NOMO-1 treated with dmso at 0.1 percent for 144 hours (cell line): ENCODE data around the gene TBC1D30.
"Not testable (repeated sequence)": the region's sequence is repeated elsewhere in the genome, so short reads cannot be mapped to it uniquely, and the experiment has no call there.

Source experiments
- DNase-seq: peaks from one replicate; lab custom pipeline; 2025; ENCODE audit not compliant: unreplicated experiment; lab: John Stamatoyannopoulos, UW

The TBC1D30 gene

DNA sequence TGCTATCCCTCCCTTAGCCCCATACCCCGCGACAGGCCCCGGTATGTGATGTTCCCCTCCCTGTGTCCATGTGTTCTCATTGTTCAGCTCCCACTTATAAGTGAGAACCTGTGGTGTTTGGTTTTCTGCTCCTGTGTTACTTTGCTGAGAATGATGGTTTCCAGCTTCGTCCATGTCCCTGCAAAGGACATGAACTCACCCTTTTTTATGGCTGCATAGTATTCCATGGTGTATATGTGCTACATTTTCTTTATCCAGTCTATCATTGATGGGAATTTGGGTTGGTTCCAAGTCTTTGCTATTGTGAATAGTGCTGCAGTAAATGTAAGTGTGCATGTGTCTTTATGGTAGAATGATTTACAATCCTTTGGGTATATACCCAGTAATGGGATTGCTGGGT is 24.0 kb downstream of the TBC1D30 start:
- not testable (repeated sequence) for DNase-seq

DNA sequence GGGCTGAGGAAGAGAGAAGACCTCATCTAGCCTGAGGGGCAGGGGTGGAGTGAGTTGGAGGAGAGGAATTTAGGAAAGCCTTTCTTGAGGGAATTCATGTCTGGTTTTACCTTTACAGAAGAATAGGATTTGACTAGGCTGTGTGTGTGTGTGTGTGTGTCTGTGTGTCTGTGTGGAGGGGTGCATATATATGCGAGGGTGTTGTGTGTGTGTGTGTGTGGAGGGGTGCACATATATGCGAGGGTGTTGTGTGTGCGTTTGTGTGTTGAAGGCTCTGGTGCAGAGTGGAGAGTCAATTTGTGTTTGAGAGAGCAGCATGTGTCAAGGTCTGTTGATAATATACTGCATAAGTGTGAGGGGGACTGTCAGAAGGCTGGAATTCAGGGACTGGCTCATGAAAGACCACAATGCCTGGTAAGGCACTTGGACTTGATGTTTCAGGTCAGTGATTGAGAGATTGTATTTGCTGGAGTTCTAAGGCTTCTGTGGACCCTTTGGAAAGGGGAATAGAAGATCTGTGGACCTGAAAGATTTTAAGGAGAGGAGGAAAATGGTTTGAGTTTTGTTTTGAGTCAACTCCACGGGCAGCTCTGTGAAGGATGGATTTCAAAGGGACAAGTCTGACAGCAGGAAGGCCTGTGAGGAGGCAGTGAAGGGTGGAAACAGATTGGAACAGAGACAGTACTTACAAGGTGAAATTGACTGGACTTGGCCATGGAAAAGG is 34.6 kb downstream of the TBC1D30 start:
- no peak for DNase-seq

DNA sequence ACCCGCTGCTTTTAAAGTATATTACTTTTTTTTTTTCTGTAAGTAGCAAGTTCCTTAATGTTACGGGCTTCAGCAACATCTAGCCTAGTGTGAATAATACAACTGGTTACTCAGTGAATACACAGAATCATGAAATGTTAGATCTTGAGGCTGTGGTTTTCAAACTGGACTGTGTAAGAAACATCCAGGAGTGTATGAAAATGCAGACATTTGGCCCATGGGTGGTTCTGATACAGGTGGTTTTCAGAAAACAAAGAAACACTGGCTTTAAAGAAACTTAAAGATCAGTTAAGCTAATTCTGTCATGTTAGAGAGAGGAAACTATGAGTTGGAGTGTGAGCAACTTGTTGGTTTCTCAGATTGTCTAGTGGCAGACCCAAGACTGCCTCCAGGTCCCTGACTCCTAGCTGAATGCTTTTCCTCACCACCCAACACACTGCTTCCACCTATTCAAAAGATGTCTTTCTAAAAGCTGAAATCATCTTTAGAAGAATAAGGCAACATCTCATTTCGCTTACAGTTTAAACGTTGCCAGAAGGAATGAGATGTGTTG is 36.1 kb downstream of the TBC1D30 start:
- no peak for DNase-seq

DNA sequence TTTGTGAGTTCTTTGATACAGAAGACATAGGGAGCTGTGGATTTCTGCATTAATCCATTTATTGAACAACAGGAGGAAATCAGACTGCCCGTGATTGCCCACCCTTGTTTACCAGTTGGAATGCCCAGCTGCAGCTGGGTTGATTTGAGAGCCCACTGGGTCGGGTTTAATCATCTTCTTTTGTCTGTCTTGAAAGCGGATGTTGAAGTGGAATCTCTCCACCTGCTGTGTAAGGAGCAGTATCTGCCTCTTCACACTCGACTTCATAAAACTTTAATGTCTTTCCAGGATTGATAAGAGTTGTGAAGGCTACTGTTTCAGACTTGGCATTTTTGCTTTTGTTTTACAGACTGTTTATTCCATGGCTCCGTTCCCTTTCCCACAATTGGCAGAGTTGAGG is 39.9 kb downstream of the TBC1D30 start:
- DNase-seq: no peak

DNA sequence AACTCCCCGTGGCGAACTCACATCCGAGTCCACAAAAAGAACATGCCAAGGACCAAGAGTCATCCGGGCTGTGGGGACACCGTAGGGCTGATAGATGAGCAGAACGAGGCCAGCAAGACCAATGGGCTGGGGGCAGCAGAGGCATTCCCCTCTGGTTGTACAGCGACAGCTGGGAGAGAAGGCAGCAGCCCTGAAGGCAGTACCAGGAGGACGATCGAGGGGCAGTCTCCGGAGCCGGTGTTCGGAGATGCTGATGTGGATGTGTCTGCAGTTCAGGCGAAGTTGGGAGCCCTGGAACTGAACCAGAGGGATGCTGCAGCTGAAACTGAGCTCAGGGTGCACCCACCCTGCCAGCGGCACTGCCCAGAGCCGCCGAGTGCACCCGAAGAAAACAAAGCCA is 50.7 kb downstream of the TBC1D30 start:
- no peak for DNase-seq

DNA sequence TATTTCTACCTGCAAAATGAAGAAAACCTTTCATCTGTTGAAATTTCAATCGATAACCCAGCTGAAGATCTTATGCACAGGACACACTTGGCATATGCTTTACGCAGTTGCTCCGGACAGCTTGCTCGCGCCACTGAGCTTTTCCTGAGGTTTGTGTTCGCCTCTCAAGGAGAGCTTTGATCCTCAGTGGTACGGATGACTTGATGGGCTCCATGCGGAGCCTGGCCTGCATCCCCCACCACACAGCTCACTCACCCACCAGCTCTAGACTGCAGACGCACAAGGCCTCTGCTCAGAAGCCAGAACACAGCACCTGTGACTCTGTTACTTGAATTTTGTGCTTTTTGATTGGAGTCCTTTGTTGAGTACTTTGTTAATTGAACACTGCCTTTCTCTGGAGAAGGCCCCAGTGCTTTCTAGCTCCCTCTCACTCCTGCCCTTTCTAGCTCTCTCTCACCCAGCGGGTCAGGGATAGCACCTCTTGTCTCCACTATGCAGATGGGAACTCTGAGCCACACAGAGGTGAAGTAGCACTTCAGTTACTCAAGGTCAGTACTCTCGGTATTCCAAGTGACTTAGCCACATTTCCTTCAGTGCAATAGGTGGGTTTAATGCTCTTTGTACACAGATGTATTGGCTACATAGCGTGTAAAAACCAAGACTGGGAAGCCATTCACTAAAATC is 52.1 kb downstream of the TBC1D30 start:
- DNase-seq: no peak

DNA sequence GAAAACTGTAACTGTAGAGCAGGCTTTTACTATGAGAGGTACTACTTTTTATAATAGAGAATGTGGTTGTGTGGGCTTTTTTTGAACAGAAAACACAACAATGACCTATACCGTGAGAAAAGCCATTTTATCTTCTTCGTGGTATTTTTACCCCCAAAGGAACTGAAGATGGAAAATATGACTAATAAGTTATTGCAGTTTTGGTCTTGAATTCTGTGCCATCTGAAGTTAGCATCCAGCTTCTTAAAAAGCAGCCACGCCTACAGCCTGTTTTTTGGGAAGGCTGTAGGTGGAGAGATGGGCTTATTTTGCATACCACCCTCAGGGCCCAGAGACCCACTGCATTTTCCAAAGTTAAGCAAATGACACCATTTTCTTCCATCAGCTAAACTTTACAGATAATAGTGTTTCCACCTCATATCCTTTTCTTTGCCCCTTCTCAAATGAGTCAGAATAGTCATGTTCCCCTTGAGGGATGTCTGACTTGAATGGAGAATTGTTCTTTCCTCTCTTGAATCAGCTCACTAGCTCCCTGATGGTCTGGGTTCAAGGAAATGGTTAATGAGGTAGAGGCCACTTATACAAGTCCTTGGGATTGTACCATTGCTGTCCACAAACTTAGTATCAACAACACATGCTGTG is 53.0 kb downstream of the TBC1D30 start:
- DNase-seq: no peak

DNA sequence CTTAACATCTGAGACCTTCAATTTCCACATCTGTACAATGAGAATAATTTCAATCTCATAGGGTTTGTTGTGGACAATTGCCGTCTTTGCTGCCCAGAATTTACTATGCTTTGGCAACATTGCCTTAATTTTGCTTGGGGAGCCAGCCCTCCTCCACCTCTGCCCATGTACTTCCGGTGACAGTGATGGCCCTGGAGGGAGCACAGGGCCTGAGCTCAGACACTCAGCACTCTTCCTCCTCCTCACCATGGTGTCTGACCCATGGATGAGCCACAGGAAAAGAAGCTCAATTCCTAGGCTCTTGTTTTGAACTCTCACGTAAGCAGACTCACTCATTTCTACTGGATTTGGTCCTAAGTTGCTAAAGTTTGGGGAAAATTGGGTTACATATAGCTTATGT is 58.2 kb downstream of the TBC1D30 start:
- no peak for DNase-seq

DNA sequence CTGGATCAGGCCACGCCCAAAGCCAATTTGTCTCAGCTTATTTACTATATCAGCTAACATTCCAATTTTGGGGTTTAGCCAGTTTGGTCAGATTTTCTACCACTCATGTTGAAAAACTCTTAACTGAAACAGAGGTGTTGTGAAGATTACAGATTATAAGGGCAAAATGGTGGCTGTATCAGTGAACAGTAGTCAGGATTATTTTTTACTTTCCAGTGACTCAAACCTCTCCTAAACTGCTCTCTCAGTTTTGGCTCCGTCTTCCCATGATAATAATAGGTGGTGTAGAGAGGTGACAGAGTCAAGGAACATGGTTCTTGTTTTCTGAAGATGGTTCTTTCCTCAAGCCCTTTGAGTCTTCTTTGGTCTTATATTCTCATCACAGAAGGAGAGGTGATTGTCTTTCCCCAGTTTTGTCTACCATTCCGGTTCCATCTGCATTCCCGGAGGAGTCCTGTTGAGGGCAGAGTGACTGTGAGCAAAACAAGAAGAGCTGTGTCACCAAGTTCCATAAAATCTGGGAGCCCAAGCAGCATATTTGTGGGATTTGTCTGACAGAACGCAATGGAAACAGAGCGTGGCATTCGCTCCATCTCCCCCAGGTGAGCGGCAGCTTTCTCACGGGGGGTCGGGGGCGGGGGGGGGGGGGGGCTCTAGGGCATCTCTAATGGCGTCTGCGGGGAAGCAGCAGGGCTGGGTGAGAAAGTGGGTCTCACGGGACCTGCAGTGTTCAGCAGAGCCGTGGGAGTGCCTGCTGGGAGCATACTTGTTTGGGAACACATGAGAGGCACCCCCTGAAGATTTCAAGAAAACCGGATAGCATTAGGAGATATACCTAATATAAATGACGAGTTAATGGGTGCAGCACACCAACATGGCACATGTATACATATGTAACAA is 59.1 kb downstream of the TBC1D30 start:
- no peak for DNase-seq

DNA sequence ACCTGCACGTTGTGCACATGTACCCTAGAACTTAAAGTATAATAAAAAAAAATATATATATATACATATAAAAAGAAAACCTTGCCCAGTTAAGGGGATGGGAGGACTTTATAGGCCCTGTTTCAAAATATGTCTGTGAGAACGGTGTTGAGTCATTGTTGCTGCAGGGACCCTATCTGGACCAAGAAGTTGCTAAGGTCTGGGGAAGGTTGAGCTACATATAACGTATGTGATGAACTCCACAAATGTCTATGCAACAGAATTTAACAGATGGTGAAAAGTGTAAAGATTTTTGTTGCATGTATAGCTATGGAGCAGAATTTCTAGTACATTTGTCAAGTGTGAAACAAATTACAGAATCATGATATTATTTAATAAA is 59.7 kb downstream of the TBC1D30 start:
- DNase-seq: no peak

DNA sequence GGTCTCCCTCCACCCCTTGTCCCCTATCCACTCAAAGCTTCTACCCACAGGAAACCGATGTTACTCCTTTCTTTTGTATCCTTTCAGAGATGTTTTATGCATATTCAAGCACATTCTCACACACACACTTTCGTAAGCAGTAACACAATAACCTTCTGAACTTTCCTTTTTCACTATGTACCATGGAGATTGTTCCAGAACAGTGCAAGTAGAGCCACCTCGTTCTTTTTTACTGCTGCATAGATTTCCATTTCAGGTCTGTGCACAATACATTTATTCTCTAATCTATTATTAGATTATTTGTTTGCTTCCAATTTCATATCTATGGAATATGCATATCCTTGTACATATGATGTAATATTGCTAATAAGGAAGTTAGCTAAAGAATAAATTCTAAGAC is 60.3 kb downstream of the TBC1D30 start:
- no peak for DNase-seq

DNA sequence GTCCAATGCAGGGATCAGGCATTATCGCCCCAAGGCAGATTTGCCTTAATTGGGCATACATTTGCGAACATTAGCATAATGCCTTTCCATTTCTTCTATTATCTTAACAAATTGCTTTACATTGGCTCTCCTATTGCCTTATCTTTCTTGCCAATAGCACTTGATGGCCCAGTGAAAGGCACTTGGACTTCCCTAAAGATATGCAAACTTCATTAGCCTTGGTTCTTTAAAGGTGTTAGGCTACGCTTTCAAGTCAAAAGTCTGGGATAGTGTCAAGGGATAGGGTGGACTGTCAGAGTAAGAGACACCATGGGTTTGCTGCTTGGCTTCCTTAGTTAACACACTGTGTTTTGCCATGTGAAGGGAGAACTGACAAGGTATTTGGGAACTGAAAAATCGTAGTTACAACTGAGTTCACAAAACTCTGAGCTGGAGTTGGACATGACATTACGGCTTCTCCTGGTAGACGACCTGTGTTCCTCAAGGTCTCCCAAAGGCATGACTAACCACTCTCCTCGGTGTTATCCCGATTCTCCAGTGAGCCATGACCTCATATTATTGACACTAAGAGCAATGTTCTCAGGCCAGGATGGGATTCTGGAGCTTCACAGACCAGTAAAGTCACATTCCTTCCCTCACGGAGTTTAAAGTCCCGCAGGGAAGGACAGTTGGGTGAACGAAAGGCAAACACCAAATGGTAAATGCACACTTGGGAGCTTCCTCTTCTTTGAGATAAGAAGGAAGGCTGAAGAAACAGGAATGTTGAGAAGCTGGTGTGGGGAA is 65.2 kb downstream of the TBC1D30 start:
- DNase-seq: no peak

DNA sequence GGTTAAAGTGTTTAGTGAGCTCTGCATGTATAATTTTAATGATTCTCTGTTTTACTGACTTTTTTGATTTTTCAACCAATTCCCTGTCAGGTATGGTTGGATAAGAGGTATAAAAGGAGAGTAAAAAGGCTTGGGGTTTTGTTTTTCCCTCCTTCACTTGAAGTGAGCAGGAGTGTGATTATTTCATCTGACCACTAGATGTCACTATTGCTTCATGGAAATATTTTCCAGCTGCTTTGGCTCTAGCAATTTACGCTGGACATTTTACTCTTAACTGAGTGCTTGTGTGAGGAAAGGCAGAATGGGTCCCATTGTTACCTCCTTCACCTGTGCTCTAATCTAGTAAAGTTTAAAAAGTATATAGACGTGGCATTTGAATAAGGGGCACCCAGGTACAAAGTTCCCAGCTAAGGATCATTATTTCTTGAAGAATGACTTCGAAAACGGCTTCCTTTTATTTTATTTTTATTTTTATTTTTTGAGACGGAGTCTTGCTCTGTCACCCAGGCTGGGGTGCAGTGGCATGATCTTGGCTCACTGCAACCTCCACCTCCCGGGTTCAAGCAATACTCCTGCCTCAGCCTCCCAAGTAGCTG is 66.5 kb downstream of the TBC1D30 start:
- DNase-seq: peak; percentile 10

DNA sequence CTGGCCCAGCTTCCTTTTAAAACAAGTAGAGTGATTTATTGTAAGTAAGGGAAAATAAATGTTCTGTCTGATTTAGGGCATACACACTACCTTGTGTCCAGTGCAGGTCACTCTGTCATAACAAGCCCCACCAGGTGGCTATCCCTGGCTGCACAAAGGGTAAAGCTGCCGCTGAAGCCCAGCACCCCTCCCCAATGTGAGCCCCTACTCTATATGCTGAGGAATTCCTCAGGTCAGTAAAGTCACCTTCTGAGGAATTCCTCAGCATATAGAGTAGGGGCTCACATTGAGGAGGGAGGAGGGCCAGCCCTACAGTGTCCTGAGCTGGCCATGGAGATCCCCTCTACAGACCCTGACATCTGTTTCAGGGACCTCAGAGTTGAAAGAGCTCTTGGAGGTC is 67.2 kb downstream of the TBC1D30 start:
- no peak for DNase-seq

DNA sequence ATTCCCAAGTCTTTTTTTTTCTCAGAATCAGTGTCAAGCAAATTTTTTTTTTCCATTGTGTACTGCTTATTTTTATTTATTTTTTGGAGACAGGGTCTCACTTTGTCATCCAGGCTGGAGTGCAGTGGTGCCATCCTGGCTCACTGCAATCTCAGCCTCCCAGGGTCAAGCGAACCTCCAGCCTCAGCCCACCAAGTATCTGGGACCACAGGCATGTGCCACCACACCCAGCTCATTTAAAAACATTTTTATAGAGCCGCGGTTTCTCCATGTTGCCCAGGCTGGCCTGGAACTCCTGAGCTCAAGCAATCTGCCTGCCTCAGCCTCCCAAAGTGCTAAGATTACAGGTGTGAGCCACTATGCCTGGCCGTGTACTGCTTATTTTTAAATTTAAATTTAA is 68.1 kb downstream of the TBC1D30 start:
- DNase-seq: no peak

DNA sequence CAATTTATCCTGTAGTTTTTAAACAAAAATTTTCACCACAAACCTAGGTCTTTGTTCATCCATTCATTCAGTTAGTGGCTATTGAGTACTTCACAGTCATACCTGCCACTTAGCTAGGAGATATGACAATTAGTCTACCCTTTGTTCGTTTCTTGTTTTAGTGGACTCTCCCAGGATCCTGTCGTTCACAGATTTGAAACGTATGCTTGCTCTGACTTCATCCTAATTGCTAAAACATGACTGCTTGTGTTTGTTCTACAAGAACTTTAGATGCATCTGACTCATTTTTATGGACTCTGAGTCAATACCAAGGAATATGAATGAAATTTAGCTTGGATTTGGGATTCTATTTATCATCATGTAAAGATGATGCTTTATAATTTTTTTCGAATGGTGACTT is 69.5 kb downstream of the TBC1D30 start:
- no peak for DNase-seq

DNA sequence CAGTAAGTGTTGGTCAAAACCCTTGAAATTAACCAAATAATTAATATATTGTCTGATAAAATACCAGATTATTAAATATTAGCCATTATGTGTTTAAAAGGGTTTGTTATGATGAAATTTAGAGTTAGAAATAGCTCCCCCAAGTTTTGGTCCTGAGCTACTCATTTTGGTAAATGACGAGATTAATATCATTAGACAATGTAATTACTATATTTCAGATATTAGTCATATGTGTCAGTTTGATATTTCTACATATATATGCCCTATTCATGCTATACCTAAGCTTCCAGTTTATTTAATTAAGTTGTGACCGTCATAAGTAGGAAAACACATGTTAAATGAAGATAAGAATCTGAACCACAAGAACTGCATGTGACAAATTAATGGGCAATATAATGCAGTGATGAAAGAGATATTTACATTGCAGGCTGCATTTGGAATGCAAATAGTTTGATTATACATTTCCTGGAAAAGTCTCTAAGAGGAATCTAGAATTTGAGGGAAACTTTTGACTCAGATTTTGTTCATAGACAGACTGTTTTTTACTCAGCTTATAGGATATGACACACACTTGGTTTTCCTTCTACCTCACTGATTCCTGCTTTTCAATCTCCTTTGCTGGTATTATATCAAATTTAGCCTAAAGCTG is 70.5 kb downstream of the TBC1D30 start:
- DNase-seq: no peak

DNA sequence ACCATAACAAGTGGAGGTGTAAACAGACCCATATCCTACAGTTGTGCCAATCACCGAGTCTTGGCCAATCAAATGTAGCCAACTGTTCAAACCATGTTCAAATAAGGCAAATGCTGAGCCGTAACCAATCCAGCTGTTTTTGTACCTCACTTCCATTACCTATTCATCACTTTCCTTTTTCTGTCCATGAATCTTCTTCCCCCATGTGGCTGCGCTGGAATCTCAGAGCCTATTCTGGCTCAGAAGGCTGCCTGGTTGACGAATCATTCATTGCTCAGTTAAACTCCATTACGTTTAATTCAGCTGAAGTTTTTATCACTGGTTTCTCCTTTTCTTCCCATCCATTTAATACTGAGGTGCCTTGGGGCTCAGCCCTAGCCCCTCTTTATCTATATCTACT is 71.1 kb downstream of the TBC1D30 start:
- no peak for DNase-seq

DNA sequence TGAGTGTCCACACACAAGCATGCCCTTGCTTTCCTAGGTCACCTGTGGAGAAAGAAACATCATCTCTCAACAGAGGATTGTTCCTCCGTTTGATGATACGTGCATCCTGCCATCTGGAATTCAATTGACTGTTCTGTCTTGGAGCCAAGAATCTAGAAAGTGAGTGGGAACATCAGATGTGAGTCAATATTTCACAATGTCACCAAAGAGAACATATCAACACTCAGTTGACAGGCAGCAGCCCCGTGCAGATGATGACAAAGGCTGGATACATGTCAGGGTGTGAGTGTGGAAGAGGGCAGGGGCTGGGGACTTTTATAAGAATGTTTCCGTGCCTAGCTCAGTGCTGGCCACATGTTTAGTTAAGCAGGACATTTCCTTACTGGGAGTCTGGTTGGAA is 76.1 kb downstream of the TBC1D30 start:
- DNase-seq: no peak
